Left forelimb (tissue), 1 donor: ENCODE results near the gene GDAP1L1.
"Not testable (repeated sequence)": the region's sequence is repeated elsewhere in the genome, so short reads cannot be mapped to it uniquely, and the experiment has no call there.

Experiments
- DNase-seq: peaks from one replicate; pipeline ENCODE4 v3.0.0-alpha.2; 2018; ENCODE audit warnings: low spot score

Gene GDAP1L1

GRCh38 chr20:44255942-44256341 is 8.8 kb downstream of the GDAP1L1 start:
- DNase-seq = no peak

DNA sequence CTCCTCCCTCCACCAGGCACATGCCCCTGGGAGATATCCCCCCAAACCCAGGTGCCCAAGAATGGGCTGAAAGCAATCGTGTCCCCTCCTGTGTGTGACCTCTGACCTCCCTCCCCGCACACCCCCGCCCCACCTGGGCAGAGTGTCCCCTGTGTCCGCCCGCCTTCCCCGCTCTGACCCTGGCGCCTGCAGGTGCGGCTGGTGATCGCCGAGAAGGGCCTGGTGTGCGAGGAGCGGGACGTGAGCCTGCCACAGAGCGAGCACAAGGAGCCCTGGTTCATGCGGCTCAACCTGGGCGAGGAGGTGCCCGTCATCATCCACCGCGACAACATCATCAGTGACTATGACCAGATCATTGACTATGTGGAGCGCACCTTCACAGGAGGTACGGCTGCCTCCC is 9.9 kb downstream of the GDAP1L1 start:
- no peak for DNase-seq

DNA sequence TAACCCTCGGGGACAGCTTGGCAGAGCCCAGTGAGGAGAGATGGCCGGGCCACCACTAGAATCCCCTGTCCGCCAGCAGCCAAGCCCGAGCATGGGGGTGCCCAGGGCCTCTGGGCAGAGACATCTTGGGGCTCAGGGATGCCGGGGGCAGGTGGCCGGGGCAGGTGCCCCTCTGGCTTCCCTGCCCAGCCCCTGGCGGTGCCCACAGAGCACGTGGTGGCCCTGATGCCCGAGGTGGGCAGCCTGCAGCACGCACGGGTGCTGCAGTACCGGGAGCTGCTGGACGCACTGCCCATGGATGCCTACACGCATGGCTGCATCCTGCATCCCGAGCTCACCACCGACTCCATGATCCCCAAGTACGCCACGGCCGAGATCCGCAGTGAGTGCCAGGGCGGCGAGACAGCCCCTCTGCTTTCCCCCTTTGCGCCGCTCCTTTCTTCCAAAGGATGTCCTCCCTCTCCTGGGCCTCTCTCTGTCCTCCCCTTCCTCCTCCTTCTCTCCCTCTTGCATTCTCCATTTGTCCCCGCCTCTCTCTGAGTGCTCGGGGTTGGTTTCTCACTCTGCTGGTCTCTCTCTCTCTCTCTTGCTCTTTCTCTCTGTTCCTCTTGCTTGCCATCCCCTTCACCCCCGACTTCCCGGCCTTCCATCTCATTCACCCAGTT is 11.2 kb downstream of the GDAP1L1 start:
- no peak for DNase-seq

- no peak for DNase-seq
Observed at GRCh38 chr20:44264287-44264686, 17.2 kb downstream of the GDAP1L1 start.

DNA sequence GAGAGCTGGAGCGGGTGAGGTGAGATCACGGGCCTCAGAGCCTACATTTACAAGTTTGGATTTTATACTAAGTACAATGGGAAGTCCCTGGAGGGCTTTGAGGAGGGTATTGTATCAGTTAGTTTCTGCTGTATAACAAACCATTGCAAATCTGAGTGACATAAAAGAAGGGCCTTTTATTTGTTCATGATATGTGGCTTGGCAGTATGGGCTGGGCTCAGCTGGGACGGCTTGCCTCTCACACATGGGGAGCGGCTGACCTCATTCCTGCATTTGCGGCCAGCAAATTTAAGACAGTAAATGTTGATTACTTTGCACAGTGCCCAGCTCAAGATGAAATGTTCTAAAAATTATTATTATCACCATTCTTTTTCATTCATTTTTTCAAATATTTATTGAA is 21.7 kb downstream of the GDAP1L1 start:
- no peak for DNase-seq

- DNase-seq = no peak
Observed at GRCh38 chr20:44271915-44272663, 25.0 kb downstream of the GDAP1L1 start.

- no peak for DNase-seq
Observed at GRCh38 chr20:44273231-44274215, 26.4 kb downstream of the GDAP1L1 start.

GRCh38 chr20:44274303-44275017 is 27.4 kb downstream of the GDAP1L1 start:
- no peak for DNase-seq

- DNase-seq = no peak
Observed at GRCh38 chr20:44279228-44279627, 32.1 kb downstream of the GDAP1L1 start.

- no peak for DNase-seq
Observed at GRCh38 chr20:44280387-44280786, 33.3 kb downstream of the GDAP1L1 start.

GRCh38 chr20:44282192-44282591 is 35.1 kb downstream of the GDAP1L1 start:
- no peak for DNase-seq

GRCh38 chr20:44284032-44284431 is 36.9 kb downstream of the GDAP1L1 start:
- no peak for DNase-seq

- DNase-seq = no peak
Observed at GRCh38 chr20:44287272-44288097, 40.4 kb downstream of the GDAP1L1 start.

GRCh38 chr20:44288252-44288651 is 41.1 kb downstream of the GDAP1L1 start:
- no peak for DNase-seq

GRCh38 chr20:44291754-44292153 is 44.6 kb downstream of the GDAP1L1 start:
- DNase-seq = no peak

DNA sequence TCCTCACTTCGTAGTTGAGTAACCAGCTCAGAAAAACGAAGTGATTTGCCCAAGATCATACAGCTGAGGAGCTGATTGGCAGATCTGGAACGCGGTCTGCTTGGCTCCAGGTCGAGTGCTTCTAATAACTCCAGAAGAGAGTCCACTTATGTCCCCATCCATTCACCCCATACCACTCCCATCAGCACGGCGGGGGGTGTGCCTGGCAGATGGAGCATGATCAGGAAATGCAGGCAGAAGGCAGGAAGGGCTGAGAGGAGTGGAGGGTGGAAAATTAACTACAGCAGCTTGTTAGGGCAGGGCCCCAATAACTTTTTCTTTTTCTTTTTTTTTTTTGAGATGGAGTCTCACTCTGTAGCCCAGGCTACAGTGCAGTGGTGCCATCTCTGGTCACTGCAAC is 48.9 kb downstream of the GDAP1L1 start:
- no peak for DNase-seq

- DNase-seq = no peak
Observed at GRCh38 chr20:44297721-44298120, 50.6 kb downstream of the GDAP1L1 start.

- not testable (repeated sequence) for DNase-seq
Observed at GRCh38 chr20:44299011-44299535, 52.0 kb downstream of the GDAP1L1 start.

- DNase-seq = no peak
Observed at GRCh38 chr20:44301285-44301684, 54.2 kb downstream of the GDAP1L1 start.

- no peak for DNase-seq
Observed at GRCh38 chr20:44302026-44302669, 55.0 kb downstream of the GDAP1L1 start.
